Measurements from ENCODE around the gene BTF3. TPM values are rescaled to one million over a fixed set of nuclear protein-coding genes. Genes with fewer than 3 reads are reported as not detected.

The BTF3 gene
- 100 to 1,000 TPM; 423 to 586 (median 532) TPM for total RNA-seq

- Histone ChIP-seq H3K36me3 (peaks cover 4 to 25% of the 10 kb centered on the region in 2 donors), H3K9me3 (no peaks in the 10 kb centered on the region), H3K4me3 (peak within 1 kb of the TSS; percentile 81 to 87), H3K27ac (peak within 1 kb of the TSS; percentile 86 to 96 (median 90)), H3K27me3 (no peaks in the 10 kb centered on the region), H3K4me1 (peaks cover 5 to 43% (median 7%) of the 10 kb centered on the region in 3 donors)
- ATAC-seq: peak; percentile 98
- 2 to 17% methylated on average over 6 to 18 of the region's 67 CpGs for WGBS, 2 donors (ENCODE audit: low coverage in 1 of 2)
- TF ChIP-seq POLR2AphosphoS5 (IDR thresholded peaks at IDR 0.05) (peak; percentile 81), EP300 (IDR thresholded peaks at IDR 0.05) (no peak), POLR2A (IDR thresholded peaks at IDR 0.05) (peak; percentile 42 to 65)
- TF ChIP-seq, protein P1, sequence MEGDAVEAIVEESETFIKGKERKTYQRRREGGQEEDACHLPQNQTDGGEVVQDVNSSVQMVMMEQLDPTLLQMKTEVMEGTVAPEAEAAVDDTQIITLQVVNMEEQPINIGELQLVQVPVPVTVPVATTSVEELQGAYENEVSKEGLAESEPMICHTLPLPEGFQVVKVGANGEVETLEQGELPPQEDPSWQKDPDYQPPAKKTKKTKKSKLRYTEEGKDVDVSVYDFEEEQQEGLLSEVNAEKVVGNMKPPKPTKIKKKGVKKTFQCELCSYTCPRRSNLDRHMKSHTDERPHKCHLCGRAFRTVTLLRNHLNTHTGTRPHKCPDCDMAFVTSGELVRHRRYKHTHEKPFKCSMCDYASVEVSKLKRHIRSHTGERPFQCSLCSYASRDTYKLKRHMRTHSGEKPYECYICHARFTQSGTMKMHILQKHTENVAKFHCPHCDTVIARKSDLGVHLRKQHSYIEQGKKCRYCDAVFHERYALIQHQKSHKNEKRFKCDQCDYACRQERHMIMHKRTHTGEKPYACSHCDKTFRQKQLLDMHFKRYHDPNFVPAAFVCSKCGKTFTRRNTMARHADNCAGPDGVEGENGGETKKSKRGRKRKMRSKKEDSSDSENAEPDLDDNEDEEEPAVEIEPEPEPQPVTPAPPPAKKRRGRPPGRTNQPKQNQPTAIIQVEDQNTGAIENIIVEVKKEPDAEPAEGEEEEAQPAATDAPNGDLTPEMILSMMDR (IDR thresholded peaks at IDR 0.05): no peak
Observed at GRCh38 chr5:73498057-73498992, at the start of gene BTF3. BTF3 (plus strand) TSS chr5:73498442; CDS start chr5:73498668, 226 bp downstream.

DNA sequence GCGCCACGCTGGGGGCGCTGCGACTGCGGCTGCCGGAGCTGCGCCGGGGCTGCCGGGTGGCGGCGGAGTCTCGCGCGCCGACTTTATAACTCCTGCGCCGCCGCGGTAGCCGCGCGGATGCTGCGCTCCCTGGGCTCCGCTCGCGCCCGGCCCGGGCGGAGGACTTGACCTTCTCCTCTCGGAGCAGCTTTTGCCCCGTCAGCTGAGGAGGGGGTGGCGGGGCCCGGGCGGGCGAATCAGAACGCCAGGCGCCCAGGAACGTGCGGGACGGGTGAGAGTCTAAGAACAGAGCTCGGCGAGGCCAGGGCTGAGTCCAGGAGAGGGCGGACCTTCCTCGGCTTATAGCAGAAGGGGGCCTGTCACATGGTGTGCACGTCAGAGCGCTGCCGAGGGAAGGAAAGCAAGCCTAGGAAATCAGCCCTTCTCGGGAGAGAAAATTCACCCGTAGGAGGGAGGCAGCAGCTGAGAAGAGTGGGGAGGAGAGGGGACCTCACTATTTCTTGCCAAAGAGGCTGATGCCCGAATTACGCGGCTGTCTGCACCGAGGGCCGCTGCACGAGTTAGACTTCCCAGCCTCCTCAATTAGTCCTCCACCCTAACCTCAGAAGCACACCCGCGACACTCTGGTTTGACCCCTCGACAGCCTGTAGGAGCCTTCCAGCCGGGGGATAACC, 49.6 kb upstream of the BTF3 start, which contains the start of gene FOXD1:
FOXD1 (minus strand) TSS at position 315 of the 674 bp plus-strand sequence. CDS start 415 bp downstream, outside the sequence.
- TF ChIP-seq EP300 (IDR thresholded peaks at IDR 0.05) (no peak), POLR2A (IDR thresholded peaks at IDR 0.05) (peak; percentile 10 to 34), POLR2AphosphoS5 (IDR thresholded peaks at IDR 0.05) (peak; percentile 25)
- TF ChIP-seq, protein P1 (IDR thresholded peaks at IDR 0.05): no peak
- H3K4me1 ChIP-seq: peaks cover 0 to 41% (median 16%) of the 10 kb centered on the region in 3 donors
- H3K4me3 ChIP-seq: peak within 1 kb of the TSS; percentile 27 to 56
- 0% methylated on average over 9 of the region's 59 CpGs; no CpG with 5 or more reads in 1 of the 2 donors for whole genome bisulfite sequencing, 2 donors (ENCODE audit: low coverage in 1 of 2)
- H3K27me3 ChIP-seq: peaks cover 97% of the 10 kb centered on the region
- H3K9me3 ChIP-seq: no peaks in the 10 kb centered on the region
- ATAC-seq: peak; percentile 85
- peak within 1 kb of the TSS in 3 of 4 donors; percentile 74 to 93 (median 89) for H3K27ac ChIP-seq
- no peaks in the 10 kb centered on the region for H3K36me3 ChIP-seq

- Histone ChIP-seq H3K9me3 (no peaks in the 10 kb centered on the region), H3K27me3 (peaks cover 94% of the 10 kb centered on the region), H3K36me3 (no peaks in the 10 kb centered on the region), H3K4me1 (peaks cover 0 to 41% (median 16%) of the 10 kb centered on the region in 3 donors), H3K27ac (no peak overlapping the region), H3K4me3 (no peak overlapping the region)
- WGBS, 2 donors (ENCODE audit: low coverage in 1 of 2): 4 to 24% methylated on average over 7 of the region's 7 CpGs
- TF ChIP-seq EP300 (IDR thresholded peaks at IDR 0.05) (no peak), POLR2AphosphoS5 (IDR thresholded peaks at IDR 0.05) (no peak), POLR2A (IDR thresholded peaks at IDR 0.05) (no peak)
- TF ChIP-seq, protein P1 (IDR thresholded peaks at IDR 0.05): no peak
- ATAC-seq: no peak
Observed at GRCh38 chr5:73450137-73450536, 48.1 kb upstream of the BTF3 start.

GRCh38 chr5:73450672-73451223, 47.5 kb upstream of the BTF3 start:
- TF ChIP-seq POLR2A (IDR thresholded peaks at IDR 0.05) (no peak), POLR2AphosphoS5 (IDR thresholded peaks at IDR 0.05) (no peak), EP300 (IDR thresholded peaks at IDR 0.05) (no peak)
- TF ChIP-seq, protein P1 (IDR thresholded peaks at IDR 0.05): no peak
- ATAC-seq: no peak
- no peaks in the 10 kb centered on the region for H3K9me3 ChIP-seq
- no peak overlapping the region for H3K27ac ChIP-seq
- peak overlapping the region in 1 of 2 donors; percentile 31 for H3K4me3 ChIP-seq
- no peaks in the 10 kb centered on the region for H3K36me3 ChIP-seq
- peaks cover 94% of the 10 kb centered on the region for H3K27me3 ChIP-seq
- peaks cover 0 to 41% (median 16%) of the 10 kb centered on the region in 3 donors for H3K4me1 ChIP-seq
- WGBS, 2 donors (ENCODE audit: low coverage in 1 of 2): 5 to 8% methylated on average over 5 to 22 of the region's 27 CpGs
